PC-3 (cell line): ENCODE measurements around the gene MICB. TPM values are rescaled to one million over a fixed set of nuclear protein-coding genes. Genes with fewer than 3 reads are reported as not detected.
A peak's percentile ranks its signal among the peaks of the same experiment; 100 is the strongest.

ENCODE experiments used
- ATAC-seq: fragments of 200-7000 bp; cut with Tn5 transposase; 2 replicates; pipeline ENCODE4 v1.9.1; 2020; ENCODE audit warnings: mild to moderate bottlenecking, moderate library complexity
- BruUV-seq: library from RNA; stranded (reverse); fragments of 400-500 nt; replicated peaks from 2 replicates; lab custom pipeline; 2021; lab: Mats Ljungman, UMichigan
- CTCF ChIA-PET: fragments of 300-600 bp; sonication (Branson Sonifier 250); formaldehyde crosslinking; loops from one replicate; lab custom pipeline; 2022; ENCODE audit warnings: antibody characterized with exemption; lab: Charles Lee
- POLR2A ChIA-PET: fragments of 300-600 bp; sonication (Branson Sonifier 250); formaldehyde crosslinking; loops from one replicate; lab custom pipeline; 2022; ENCODE audit warnings: antibody characterized with exemption; ENCODE audit not compliant: unreplicated experiment; lab: Charles Lee
- DNase-seq: peaks from one replicate; pipeline ENCODE4 v3.0.0-alpha.2; 2015
- H2AFZ ChIP-seq: fragments of 300-600 bp; sonication (generic); 2 replicates; pipeline ENCODE4 v1.6.0; 2016; ENCODE audit warnings: antibody characterized with exemption, low read length
- H3F3A ChIP-seq: fragments of 300-600 bp; sonication (generic); one replicate; pipeline ENCODE4 v1.6.0; 2017; ENCODE audit warnings: antibody characterized with exemption, low read length, control low read depth, mild to moderate bottlenecking; ENCODE audit not compliant: unreplicated experiment
- H3K27ac ChIP-seq: fragments of 300-600 bp; sonication (generic); 2 replicates; pipeline ENCODE4 v1.5.1; 2016; ENCODE audit warnings: mild to moderate bottlenecking, low read length
- H3K27me3 ChIP-seq: fragments of 300-600 bp; sonication (generic); 2 replicates; pipeline ENCODE4 v1.6.1; 2016; ENCODE audit warnings: low read length, mixed read lengths
- H3K36me3 ChIP-seq: fragments of 300-600 bp; sonication (generic); 2 replicates; pipeline ENCODE4 v1.6.1; 2016; ENCODE audit warnings: low read depth, mixed run types, low read length, mixed read lengths
- H3K4me1 ChIP-seq: fragments of 300-600 bp; sonication (generic); 2 replicates; pipeline ENCODE4 v1.5.1; 2016; ENCODE audit warnings: low read length; ENCODE audit not compliant: insufficient read depth
- H3K4me2 ChIP-seq: fragments of 300-600 bp; sonication (generic); 2 replicates; pipeline ENCODE4 v1.6.0; 2016; ENCODE audit warnings: low read length
- H3K4me3 ChIP-seq: fragments of 300-600 bp; sonication (generic); 2 replicates; pipeline ENCODE4 v1.5.1; 2016; ENCODE audit warnings: mild to moderate bottlenecking, low read length, mixed read lengths
- H3K79me2 ChIP-seq: fragments of 300-600 bp; sonication (generic); 2 replicates; pipeline ENCODE4 v1.6.1; 2017; ENCODE audit warnings: low read length, mixed read lengths
- H3K9ac ChIP-seq: fragments of 300-600 bp; sonication (generic); 2 replicates; pipeline ENCODE4 v1.6.0; 2016; ENCODE audit warnings: mild to moderate bottlenecking, low read length
- H3K9me2 ChIP-seq: fragments of 300-600 bp; sonication (generic); replicated peaks from 2 replicates; pipeline ENCODE4 v1.6.1; 2016; ENCODE audit warnings: mixed run types, low read length, mixed read lengths
- H3K9me3 ChIP-seq: fragments of 300-600 bp; sonication (generic); 2 replicates; pipeline ENCODE4 v1.6.1; 2016; ENCODE audit warnings: low read length, mixed read lengths
- H4K20me1 ChIP-seq: fragments of 300-600 bp; sonication (generic); 2 replicates; pipeline ENCODE4 v1.6.1; 2016; ENCODE audit warnings: low read length, mixed read lengths
- EZH2 ChIP-seq: fragments of 300-600 bp; sonication (generic); IDR thresholded peaks from one replicate; pipeline ENCODE4 v1.6.1; 2017; ENCODE audit warnings: antibody characterized with exemption, mild to moderate bottlenecking, low read length; ENCODE audit not compliant: unreplicated experiment
- EZH2phosphoT487 ChIP-seq: fragments of 300-600 bp; sonication (generic); IDR thresholded peaks from 2 replicates; pipeline ENCODE4 v1.6.1; 2018; ENCODE audit warnings: mild to moderate bottlenecking, antibody characterized with exemption, low read length, borderline replicate concordance
- intact Hi-C: fragments of 100-400 bp; cut with micrococcal nuclease; formaldehyde crosslinking; loops from 2 replicates; pipeline ENCODE4 v1.9.0; 2023
- total RNA-seq: library from RNA; depleted of rRNA; stranded (reverse); fragments of >200 nt; gene quantifications from 2 replicates; pipeline ENCODE4 v1.2.3, GENCODE V29; 2014
- TF ChIP-seq, protein P1 (sequence below): fragments of 300-600 bp; sonication (generic); conservative IDR thresholded peaks from 2 replicates; pipeline ENCODE4 v1.5.1; 2017; ENCODE audit warnings: antibody characterized with exemption, low read depth, mild to moderate bottlenecking, low read length

The MICB gene
- total RNA-seq, 1 experiment from 2014 or later: 25.6 TPM

DNA sequence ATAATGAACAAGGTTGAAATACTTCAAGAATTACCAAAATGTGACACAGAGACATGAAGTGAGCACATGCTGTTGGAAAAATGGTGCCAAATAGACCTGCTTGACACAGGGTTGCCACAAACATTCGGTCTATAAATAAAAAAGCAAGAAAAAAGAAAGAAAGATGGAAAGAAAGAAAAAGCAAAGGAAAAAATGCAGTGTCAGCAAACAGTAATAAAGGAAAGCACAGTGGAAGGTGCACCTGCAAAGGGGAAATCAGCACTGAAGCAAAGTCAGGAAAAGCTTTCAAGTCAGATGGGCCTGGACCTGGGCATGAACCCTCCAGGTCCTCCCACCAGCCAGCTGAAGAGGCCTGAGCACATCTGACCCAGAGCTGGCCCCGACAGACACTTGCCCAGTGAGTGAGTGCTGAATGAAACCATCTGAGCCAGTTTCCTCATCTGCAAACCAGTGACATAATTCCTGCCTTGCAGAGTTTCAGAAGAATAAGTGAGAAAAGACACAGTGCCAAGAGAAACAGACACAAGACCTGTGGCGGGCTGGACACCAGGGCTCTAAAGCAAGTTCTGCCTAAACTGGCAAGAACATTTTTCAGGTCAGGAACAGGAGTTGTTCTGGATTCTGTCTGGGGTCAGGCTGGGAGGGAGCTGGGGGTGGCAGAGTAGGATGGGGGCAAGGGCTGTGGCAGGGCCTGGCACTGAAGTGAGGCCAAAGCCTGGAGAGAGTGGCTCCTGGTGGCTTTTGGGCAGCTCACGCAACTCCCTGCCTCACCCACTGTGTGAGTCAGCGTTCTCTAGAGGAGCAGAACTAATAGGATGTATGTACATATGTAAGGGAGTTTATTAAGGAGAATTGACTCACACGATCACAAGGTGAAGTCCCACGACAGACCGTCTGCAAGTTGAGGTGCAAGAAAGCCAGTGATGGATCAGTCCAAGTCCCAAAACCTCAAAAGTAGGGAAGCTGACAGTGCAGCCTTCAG lies 23.9 kb upstream of the MICB start:
- intact Hi-C loops: no loop called here

DNA sequence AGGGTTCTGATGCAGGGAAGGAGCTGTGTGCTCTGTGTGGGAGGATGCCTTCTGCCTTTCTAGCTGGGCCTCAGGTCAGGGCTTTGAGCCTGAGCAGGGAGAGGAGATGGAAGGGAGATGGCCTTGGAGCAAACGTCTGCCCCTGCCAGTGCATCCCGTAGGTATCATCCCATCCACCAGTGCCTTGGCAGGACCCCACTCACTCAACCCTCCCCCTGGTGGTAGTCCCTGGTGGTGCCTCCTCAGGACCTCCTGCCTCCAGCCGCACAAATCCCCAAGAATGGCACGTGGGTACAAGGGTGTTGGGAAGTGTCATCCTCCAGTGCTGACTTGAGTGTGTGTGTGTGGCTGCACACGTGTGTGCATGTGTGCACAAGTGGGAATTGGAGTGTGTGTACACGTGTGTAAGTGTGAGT lies 23.1 kb upstream of the MICB start:
- Histone ChIP-seq H3K9me2 (no peaks in the 10 kb centered on the region), H3F3A (no peaks in the 10 kb centered on the region), H3K9me3 (no peaks in the 10 kb centered on the region), H3K27me3 (no peaks in the 10 kb centered on the region), H3K4me3 (no peak overlapping the region), H3K9ac (no peak overlapping the region), H3K4me1 (peaks cover 16% of the 10 kb centered on the region), H3K4me2 (peak overlapping the region; percentile 33), H2AFZ (no peak overlapping the region), H3K36me3 (no peaks in the 10 kb centered on the region), H3K79me2 (no peaks in the 10 kb centered on the region), H3K27ac (peak overlapping the region; percentile 69), H4K20me1 (no peaks in the 10 kb centered on the region)
- no TSS peak for BruUV-seq
- DNase-seq (no peak), ATAC-seq (no peak)
- ChIA-PET POLR2A (no interaction called here), CTCF (interaction anchor here (1.0 kb wide), 1 partner anchor 12 kb away, joined by 4 read pairs; no protein-coding TSS in a partner anchor)
- intact Hi-C loops: no loop called here
- TF ChIP-seq, protein P1, sequence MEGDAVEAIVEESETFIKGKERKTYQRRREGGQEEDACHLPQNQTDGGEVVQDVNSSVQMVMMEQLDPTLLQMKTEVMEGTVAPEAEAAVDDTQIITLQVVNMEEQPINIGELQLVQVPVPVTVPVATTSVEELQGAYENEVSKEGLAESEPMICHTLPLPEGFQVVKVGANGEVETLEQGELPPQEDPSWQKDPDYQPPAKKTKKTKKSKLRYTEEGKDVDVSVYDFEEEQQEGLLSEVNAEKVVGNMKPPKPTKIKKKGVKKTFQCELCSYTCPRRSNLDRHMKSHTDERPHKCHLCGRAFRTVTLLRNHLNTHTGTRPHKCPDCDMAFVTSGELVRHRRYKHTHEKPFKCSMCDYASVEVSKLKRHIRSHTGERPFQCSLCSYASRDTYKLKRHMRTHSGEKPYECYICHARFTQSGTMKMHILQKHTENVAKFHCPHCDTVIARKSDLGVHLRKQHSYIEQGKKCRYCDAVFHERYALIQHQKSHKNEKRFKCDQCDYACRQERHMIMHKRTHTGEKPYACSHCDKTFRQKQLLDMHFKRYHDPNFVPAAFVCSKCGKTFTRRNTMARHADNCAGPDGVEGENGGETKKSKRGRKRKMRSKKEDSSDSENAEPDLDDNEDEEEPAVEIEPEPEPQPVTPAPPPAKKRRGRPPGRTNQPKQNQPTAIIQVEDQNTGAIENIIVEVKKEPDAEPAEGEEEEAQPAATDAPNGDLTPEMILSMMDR: 0 out of 2 replicates have a peak, but pooled peaks have one; percentile 19
- TF ChIP-seq EZH2phosphoT487: no peak

More for the DNA sequence above, 23.9 kb upstream of the MICB start:
- Histone ChIP-seq H3K79me2 (no peaks in the 10 kb centered on the region), H3K4me2 (peak overlapping the region; percentile 33), H2AFZ (peak overlapping the region; percentile 36; the same call in 1 of the 2 replicates), H3K9ac (peak overlapping the region; percentile 12; the same call in 1 of the 2 replicates), H4K20me1 (no peaks in the 10 kb centered on the region), H3K4me1 (peaks cover 16% of the 10 kb centered on the region), H3F3A (no peaks in the 10 kb centered on the region), H3K36me3 (no peaks in the 10 kb centered on the region), H3K27me3 (no peaks in the 10 kb centered on the region), H3K27ac (peak overlapping the region; percentile 69), H3K4me3 (no peak overlapping the region), H3K9me2 (no peaks in the 10 kb centered on the region), H3K9me3 (no peaks in the 10 kb centered on the region)
- no TSS peak for BruUV-seq
- TF ChIP-seq, protein P1: no peak
- TF ChIP-seq EZH2phosphoT487 (no peak), EZH2 (no peak)
- POLR2A ChIA-PET: no interaction called here
- ATAC-seq (peak; percentile 98), DNase-seq (peak; percentile 85)
- CTCF ChIA-PET: interaction anchor here (1.0 kb wide), 1 partner anchor 11 kb away, joined by 4 read pairs; no protein-coding TSS in a partner anchor
